Tibial artery (tissue), 4 donors: ENCODE measurements around the gene CYP27A1.
A peak's percentile ranks its signal among the peaks of the same experiment; 100 is the strongest.

Source experiments
- DNase-seq, 2 donors: peaks; one replicate each; pipeline ENCODE4 v3.0.0-alpha.2; 2019
- H3K27ac ChIP-seq, 2 donors: fragments of 200-600 bp; sonication (generic) in 1 of 2; 1 replicate in 1 of 2; 2 replicates in 1 of 2; pipeline ENCODE4 v1.5.1; 2018 to 2019; ENCODE audit warnings: mild to moderate bottlenecking in 1 of 2
- H3K27me3 ChIP-seq, 2 donors: fragments of 200-600 bp; sonication (generic) in 1 of 2; one replicate each; pipeline versions ENCODE4 v1.5.1 to v1.6.0; 2016 to 2019
- H3K36me3 ChIP-seq, 3 donors: fragments of 200-600 bp; sonication (generic) in 2 of 3; one replicate each; pipeline ENCODE4 v1.5.1; 2016 to 2019; ENCODE audit warnings: mild to moderate bottlenecking in 2 of 3
- H3K4me1 ChIP-seq, 4 donors: fragments of 200-600 bp; sonication (generic) in 2 of 4; 1 replicate in 3 of 4; 2 replicates in 1 of 4; pipeline ENCODE4 v1.5.1; 2016 to 2019
- H3K4me3 ChIP-seq, 2 donors: fragments of 200-600 bp; sonication (generic) in 1 of 2; 1 replicate in 1 of 2; 2 replicates in 1 of 2; pipeline ENCODE4 v1.5.1; 2018 to 2019; ENCODE audit warnings: mild to moderate bottlenecking in 2 of 2
- H3K9me3 ChIP-seq, 3 donors: fragments of 200-600 bp; sonication (generic) in 1 of 3; one replicate each; pipeline ENCODE4 v1.5.1; 2016 to 2019
- CTCF ChIP-seq, 2 experiments: fragments of 200-600 bp in 1 of 2; fragments of 450-650 bp in 1 of 2; IDR thresholded peaks; one replicate each; pipeline ENCODE4 v1.5.1; 2017 to 2019; ENCODE audit warnings: antibody characterized with exemption in 2 of 2, mild to moderate bottlenecking in 1 of 2, moderate library complexity in 1 of 2
- intact Hi-C: fragments of 100-400 bp; cut with DNase I; formaldehyde crosslinking; loops from one replicate; pipeline ENCODE4 v1.15.0; 2023; ENCODE audit warnings: low total_unique reads

CYP27A1 gene

GRCh38 chr2:218781691-218782527, at the start of gene CYP27A1:
Gene CYP27A1 (plus strand): TSS chr2:218782147. CDS start chr2:218782183, 36 bp downstream.
- peak within 1 kb of the TSS; percentile 68 to 76 for H3K27ac ChIP-seq
- no peaks in the 10 kb centered on the region for H3K9me3 ChIP-seq
- no peaks in the 10 kb centered on the region for H3K36me3 ChIP-seq
- H3K27me3 ChIP-seq, result no peaks in the 10 kb centered on the region
- peak within 1 kb of the TSS; percentile 65 to 67 for H3K4me3 ChIP-seq
- intact Hi-C loops, result no loop called here
- no peak for TF ChIP-seq CTCF (IDR thresholded peaks at IDR 0.05)
- DNase-seq, result peak; percentile 51 to 70
- H3K4me1 ChIP-seq, result peaks cover 0 to 26% (median 11%) of the 10 kb centered on the region in 4 donors

GRCh38 chr2:218732761-218733158, 49.2 kb upstream of the CYP27A1 start:
- Histone ChIP-seq H3K4me3 (no peak overlapping the region), H3K36me3 (peaks cover 4 to 7% (median 4%) of the 10 kb centered on the region in 3 donors), H3K27ac (peak overlapping the region in 1 of 2 donors; percentile 41), H3K27me3 (no peaks in the 10 kb centered on the region), H3K4me1 (peaks cover 0 to 18% (median 10%) of the 10 kb centered on the region in 4 donors), H3K9me3 (no peaks in the 10 kb centered on the region)
- intact Hi-C loops, result no loop called here
- DNase-seq, result no peak
- TF ChIP-seq CTCF (IDR thresholded peaks at IDR 0.05), result no peak

GRCh38 chr2:218733171-218734021, 48.6 kb upstream of the CYP27A1 start:
- Histone ChIP-seq H3K27me3 (no peaks in the 10 kb centered on the region), H3K27ac (no peak overlapping the region), H3K36me3 (peaks cover 10 to 14% (median 11%) of the 10 kb centered on the region in 3 donors), H3K9me3 (no peaks in the 10 kb centered on the region), H3K4me3 (no peak overlapping the region), H3K4me1 (peaks cover 0 to 18% (median 10%) of the 10 kb centered on the region in 4 donors)
- no peak for TF ChIP-seq CTCF (IDR thresholded peaks at IDR 0.05)
- DNase-seq, result peak; percentile 61 to 66
- intact Hi-C loops, result no loop called here

- Histone ChIP-seq H3K27me3 (no peaks in the 10 kb centered on the region), H3K36me3 (peaks cover 16 to 23% (median 19%) of the 10 kb centered on the region in 3 donors), H3K27ac (no peak overlapping the region), H3K4me3 (no peak overlapping the region), H3K4me1 (peaks cover 0 to 18% (median 10%) of the 10 kb centered on the region in 4 donors), H3K9me3 (no peaks in the 10 kb centered on the region)
- intact Hi-C loops, result no loop called here
- no peak for DNase-seq
- TF ChIP-seq CTCF (IDR thresholded peaks at IDR 0.05), result no peak
These were observed 47.6 kb upstream of the CYP27A1 start for GRCh38 chr2:218734190-218734975.

GRCh38 chr2:218736531-218736930, 45.4 kb upstream of the CYP27A1 start:
- no peak for DNase-seq
- Histone ChIP-seq H3K27me3 (no peaks in the 10 kb centered on the region), H3K27ac (no peak overlapping the region), H3K36me3 (peaks cover 30 to 44% (median 39%) of the 10 kb centered on the region in 3 donors), H3K9me3 (no peaks in the 10 kb centered on the region), H3K4me1 (peaks cover 0 to 11% (median 7%) of the 10 kb centered on the region in 4 donors), H3K4me3 (no peak overlapping the region)
- intact Hi-C loops, result no loop called here
- TF ChIP-seq CTCF (IDR thresholded peaks at IDR 0.05), result no peak
